H7 (cell line): Measurements from ENCODE around the gene YPEL3. TPM values are rescaled to one million over a fixed set of nuclear protein-coding genes. Genes with fewer than 3 reads are reported as not detected.

Source experiments
- DNase-seq: peaks from one replicate; pipeline ENCODE4 v3.0.0; 2012
- H3K27me3 ChIP-seq: 2 replicates; pipeline ENCODE4 v1.6.0; 2011; ENCODE audit warnings: mild to moderate bottlenecking, low read length; ENCODE audit not compliant: control insufficient read depth, insufficient read depth
- H3K36me3 ChIP-seq: replicated peaks from 2 replicates; pipeline ENCODE4 v1.5.1; 2011; ENCODE audit warnings: low read length; ENCODE audit not compliant: control insufficient read depth, insufficient read depth
- H3K4me3 ChIP-seq: 2 replicates; pipeline ENCODE4 v1.5.1; 2011; ENCODE audit warnings: low read depth, mild to moderate bottlenecking, control low read depth, low read length, moderate library complexity; ENCODE audit not compliant: insufficient read depth
- total RNA-seq: library from RNA; depleted of rRNA; stranded (reverse); fragments of >200 nt; shearing (Covaris generic); gene quantifications from 2 replicates; pipeline ENCODE4 v1.2.3, GENCODE V29; 2014

YPEL3 gene
- total RNA-seq, 1 experiment from 2014 or later, result 22.8 TPM

DNA sequence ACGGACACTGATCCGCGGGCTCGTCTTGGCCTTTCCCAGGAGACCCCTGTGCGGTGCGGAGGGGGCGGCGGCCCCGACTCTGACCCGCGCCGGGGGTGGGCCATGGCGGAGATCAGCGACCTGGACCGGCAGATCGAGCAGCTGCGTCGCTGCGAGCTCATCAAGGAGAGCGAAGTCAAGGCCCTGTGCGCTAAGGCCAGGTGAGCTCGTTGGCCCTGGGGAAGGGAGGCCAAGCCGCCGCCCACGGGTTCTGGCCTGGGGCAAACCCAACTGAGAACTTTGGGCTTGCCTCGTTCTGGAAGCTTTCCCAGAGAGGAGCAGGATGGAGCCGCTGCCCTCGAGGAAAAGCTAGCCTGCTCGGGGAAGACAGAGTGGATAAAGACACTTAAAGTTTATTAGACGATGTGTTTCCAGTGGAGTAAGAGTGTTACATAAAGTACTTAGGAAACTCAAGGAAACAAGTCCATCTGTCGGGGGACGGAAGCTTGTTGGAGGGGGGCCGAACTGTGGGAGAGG, 19.7 kb downstream of the YPEL3 start:
- no peaks in the 10 kb centered on the region for H3K27me3 ChIP-seq
- peaks cover 24% of the 10 kb centered on the region for H3K36me3 ChIP-seq
- peak overlapping the region; percentile 92 for H3K4me3 ChIP-seq
- no peak for DNase-seq

DNA sequence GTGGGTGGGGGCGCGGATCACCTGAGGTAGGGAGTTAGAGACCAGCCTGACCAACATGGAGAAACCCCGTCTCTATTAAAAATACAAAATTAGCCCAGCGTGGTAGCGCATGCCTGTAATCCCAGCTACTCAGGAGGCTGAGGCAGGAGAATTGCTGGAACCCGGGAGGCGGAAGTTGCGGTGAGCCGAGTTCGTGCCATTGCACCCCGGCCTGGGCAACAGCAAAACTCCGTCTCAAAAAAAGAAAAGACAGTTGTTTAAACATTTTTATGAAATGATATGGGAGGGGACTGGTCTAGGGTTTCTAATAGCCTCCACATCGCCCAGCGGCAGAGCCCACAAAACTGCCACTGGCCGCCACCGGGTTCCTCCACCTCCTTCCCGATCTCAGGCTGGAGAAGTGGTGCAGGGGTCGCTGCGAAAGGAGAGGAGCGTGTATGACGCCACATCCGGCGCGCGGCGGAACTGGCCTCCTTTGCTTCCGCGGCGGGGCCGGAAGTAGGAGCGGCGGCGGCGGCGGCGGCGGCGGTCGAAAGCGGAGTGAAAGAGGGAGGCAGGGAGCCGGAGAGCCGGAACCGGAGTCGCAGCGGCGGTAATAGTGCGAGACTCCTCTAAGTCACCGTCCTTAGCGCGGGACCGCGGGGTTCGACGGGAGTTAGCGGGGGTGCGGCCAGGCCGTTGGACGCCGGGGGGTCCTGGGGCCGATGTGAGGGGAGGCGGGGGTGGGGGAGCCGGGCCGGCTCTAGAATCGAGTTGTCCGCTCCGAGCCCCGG, 20.3 kb downstream of the YPEL3 start, which contains the start of gene PPP4C:
PPP4C (plus strand) TSS at position 492 of the 773 bp plus-strand sequence. CDS start 384 bp downstream, outside the sequence.
- Histone ChIP-seq H3K27me3 (no peaks in the 10 kb centered on the region), H3K4me3 (peak within 1 kb of the TSS; percentile 92), H3K36me3 (peaks cover 17% of the 10 kb centered on the region)
- DNase-seq, result peak; percentile 99

DNA sequence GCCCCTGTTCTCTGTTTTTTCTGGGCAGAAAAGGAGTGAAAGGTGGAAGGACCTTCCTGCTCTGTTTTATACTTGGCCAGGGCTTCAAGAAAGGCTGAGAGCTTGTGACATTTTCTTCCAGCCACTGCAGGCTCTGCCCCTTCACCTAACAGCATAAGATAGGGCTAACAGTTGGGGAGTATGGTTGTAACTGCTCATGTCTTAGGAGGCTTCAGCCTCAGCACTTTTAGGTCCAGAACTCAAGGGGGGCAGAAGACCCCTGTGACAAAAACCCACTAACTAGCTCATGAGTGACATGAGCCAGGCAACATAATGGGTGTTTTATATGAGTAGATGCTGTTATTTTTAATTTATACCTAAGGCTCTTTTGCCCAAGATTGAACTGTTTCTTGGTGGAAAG, 25.5 kb downstream of the YPEL3 start:
- H3K36me3 ChIP-seq, result peaks cover 33% of the 10 kb centered on the region
- no peak overlapping the region for H3K4me3 ChIP-seq
- H3K27me3 ChIP-seq, result no peaks in the 10 kb centered on the region
- no peak for DNase-seq

DNA sequence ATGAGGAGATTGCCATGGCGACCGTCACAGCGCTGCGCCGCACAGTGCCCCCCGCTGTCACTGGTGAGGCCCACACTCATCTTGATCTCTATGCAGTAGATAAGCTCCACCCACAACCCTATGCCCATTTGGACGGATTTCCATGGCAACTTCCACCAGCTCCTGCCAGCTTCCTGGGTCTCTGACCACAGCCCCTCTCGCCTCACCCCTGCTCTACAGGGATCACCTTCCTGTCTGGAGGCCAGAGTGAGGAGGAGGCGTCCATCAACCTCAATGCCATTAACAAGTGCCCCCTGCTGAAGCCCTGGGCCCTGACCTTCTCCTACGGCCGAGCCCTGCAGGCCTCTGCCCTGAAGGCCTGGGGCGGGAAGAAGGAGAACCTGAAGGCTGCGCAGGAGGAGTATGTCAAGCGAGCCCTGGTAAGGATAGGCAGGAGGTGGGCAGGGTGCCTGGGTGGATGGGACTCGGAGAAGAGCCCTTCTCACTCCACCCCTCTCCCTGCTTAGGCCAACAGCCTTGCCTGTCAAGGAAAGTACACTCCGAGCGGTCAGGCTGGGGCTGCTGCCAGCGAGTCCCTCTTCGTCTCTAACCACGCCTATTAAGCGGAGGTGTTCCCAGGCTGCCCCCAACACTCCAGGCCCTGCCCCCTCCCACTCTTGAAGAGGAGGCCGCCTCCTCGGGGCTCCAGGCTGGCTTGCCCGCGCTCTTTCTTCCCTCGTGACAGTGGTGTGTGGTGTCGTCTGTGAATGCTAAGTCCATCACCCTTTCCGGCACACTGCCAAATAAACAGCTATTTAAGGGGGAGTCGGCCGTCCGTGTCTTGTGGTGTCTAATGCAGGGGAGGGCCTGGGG, 26.2 kb downstream of the YPEL3 start:
- H3K36me3 ChIP-seq, result peaks cover 33% of the 10 kb centered on the region
- DNase-seq, result no peak
- H3K4me3 ChIP-seq, result no peak overlapping the region
- no peaks in the 10 kb centered on the region for H3K27me3 ChIP-seq

DNA sequence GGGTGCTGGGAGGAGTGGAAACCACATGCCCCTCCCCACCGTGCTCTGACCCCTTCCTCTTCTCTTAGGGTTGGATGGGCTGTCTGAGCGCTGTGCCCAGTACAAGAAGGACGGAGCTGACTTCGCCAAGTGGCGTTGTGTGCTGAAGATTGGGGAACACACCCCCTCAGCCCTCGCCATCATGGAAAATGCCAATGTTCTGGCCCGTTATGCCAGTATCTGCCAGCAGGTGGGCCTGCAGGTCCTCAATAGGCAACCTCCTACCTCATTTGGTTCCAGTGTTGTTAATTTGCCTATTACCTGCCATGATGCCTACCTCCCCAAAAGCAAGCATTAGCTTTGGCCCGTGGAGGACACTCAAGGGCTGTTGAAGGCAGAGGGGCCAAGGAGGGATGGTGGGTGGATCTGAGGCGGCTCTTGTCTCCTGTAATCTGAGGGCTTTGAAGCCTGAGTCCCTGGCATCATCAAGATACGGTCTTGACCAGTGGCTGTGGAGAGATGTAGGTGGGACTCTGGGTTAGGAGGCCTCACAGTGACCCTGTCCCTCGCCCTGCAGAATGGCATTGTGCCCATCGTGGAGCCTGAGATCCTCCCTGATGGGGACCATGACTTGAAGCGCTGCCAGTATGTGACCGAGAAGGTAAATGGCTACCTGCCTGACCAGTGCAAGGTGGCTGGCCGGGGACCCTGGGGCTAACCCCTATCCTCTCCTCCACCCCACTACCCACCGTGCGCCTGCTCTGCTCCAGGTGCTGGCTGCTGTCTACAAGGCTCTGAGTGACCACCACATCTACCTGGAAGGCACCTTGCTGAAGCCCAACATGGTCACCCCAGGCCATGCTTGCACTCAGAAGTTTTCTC, 27.0 kb downstream of the YPEL3 start:
- H3K4me3 ChIP-seq, result no peak overlapping the region
- no peaks in the 10 kb centered on the region for H3K27me3 ChIP-seq
- no peak for DNase-seq
- peaks cover 33% of the 10 kb centered on the region for H3K36me3 ChIP-seq

DNA sequence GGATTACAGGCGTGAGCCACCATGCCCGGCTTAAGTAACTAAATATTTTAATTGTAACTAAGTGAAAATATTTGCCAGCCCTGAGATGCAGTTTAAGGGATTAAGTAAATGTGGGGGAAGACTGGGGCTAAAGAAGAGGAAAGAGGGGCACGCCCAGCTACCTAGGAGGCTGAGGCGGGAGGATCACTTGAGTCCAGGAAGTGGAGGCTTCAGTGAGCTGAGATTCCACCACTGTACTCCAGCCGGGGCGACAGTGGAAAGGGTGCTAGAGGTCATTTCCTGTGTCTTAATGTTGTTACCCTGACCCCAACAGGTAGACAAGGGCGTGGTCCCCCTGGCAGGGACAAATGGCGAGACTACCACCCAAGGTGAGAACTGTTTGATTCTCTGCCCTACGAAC, 27.7 kb downstream of the YPEL3 start:
- no peak overlapping the region for H3K4me3 ChIP-seq
- H3K36me3 ChIP-seq, result peaks cover 33% of the 10 kb centered on the region
- DNase-seq, result no peak
- H3K27me3 ChIP-seq, result no peaks in the 10 kb centered on the region

DNA sequence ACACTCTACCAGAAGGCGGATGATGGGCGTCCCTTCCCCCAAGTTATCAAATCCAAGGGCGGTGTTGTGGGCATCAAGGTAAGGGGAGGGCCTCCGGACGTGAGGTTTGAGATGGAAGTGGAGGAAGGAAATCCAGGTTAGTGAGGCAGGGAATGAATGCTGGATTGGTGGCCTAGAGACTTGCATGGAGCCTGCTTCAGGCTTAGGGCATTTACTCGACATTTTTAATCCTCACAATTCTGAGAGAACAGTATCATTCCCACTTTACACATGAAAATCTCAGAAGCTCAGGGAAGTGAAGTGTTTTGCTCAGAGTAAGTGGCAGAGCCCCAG, 28.5 kb downstream of the YPEL3 start:
- peaks cover 33% of the 10 kb centered on the region for H3K36me3 ChIP-seq
- DNase-seq, result no peak
- H3K27me3 ChIP-seq, result no peaks in the 10 kb centered on the region
- no peak overlapping the region for H3K4me3 ChIP-seq

DNA sequence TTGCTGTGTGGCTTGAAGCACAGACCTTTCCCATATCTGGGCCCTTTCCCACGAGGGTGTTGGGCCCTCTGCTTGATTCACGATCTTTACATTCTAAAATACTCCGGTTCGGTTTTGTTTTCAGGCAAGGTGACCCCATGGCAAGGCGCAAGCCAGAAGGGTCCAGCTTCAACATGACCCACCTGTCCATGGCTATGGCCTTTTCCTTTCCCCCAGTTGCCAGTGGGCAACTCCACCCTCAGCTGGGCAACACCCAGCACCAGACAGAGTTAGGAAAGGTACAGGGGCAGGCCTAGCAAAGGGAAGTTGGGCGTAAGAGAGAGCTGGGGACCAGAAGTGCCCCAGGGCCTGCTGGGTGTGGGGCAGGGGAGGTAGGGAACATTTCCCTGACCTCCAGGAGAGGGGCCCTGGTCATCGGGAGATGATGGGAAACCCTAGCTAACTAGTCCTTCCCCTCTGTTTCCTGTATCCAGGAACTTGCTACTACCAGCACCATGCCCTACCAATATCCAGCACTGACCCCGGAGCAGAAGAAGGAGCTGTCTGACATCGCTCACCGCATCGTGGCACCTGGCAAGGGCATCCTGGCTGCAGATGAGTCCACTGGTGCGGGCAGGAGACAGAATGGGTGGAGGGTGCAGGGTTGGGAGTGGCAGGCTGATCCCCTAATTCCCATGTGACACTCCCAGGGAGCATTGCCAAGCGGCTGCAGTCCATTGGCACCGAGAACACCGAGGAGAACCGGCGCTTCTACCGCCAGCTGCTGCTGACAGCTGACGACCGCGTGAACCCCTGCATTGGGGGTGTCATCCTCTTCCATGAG, 29.0 kb downstream of the YPEL3 start:
- H3K27me3 ChIP-seq, result no peaks in the 10 kb centered on the region
- DNase-seq, result no peak
- H3K36me3 ChIP-seq, result peaks cover 33% of the 10 kb centered on the region
- peak overlapping the region; percentile 99 for H3K4me3 ChIP-seq

DNA sequence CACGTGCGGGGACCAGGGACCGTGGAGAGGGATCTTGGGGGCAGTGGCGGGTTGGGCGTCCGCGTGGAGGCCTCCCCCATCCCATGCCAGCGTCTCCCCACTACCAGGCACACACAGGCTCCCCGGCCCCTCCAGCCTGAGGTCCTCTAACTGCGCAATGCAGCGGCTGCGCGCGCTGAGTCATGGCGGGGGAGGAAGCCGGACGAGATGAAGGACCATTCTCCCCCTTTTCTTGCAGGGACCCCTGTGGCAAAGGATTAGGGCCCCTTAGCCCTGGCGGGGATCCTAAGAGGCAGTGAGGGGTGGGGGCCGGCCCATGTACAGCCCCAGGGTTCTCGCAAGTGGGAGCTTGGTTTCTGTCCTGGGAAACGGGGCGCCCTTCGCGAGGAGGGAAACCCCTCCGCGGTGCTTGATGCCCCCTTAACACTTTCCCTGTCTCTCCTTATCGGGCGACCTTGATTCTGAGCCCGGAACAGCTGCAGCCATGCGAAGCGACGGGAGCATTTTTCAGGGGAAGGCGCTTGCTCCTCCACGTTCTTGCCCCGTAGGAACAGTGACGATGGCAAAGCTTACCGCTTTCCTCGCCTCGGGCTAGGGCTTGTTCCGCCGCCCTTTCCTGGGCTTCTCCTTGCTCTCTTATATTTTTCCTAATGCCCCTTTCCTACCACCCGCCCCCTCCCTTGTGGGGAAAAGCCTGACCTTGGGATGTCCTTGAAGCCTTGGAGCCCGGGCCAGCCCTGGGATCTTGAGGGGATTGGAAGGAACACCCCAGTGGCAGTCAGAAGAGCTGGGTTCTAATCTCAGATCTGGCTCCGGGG, 29.9 kb downstream of the YPEL3 start:
- no peaks in the 10 kb centered on the region for H3K27me3 ChIP-seq
- peak overlapping the region; percentile 99 for H3K4me3 ChIP-seq
- peaks cover 33% of the 10 kb centered on the region for H3K36me3 ChIP-seq
- DNase-seq, result no peak

DNA sequence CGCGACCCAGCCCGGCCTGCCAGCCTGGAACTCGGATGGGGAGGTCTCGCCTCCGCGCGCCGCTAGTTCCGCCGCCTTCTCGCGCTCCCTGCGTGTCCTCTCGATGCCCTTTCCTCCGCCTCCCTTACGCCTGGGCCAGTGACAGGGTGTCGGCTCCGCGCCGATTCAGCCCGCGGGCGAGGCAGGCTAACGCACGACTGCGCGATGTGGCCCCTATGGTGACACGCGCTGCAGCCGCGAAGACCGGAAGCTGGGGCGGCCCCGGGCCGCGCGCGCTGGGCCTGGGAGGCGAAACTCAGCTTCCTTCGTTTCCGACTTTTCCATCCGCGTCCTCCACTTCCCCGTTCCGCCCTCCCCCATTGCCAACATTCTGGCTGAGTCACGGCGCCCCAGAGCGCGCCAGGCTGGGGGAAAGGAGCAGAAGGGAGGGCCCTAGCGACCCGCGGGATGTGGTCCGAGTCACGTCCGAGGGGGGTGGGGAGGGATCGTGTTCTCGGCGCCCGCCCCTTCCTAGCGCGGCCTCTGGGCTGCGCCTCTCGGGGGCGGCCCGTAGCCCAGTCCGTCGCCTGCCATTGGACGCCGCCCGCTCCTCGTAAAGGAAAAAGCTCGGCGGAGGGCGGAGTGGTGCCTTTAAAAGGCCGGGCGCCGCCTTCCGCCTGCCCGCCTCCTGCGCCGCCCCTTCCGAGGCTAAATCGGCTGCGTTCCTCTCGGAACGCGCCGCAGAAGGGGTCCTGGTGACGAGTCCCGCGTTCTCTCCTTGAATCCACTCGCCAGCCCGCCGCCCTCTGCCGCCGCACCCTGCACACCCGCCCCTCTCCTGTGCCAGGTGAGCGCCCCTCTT, 30.7 kb downstream of the YPEL3 start, which contains the start of gene ALDOA:
ALDOA (plus strand) TSS at position 659 of the 841 bp plus-strand sequence. CDS start 1,138 bp downstream, outside the sequence.
- Histone ChIP-seq H3K36me3 (peaks cover 30% of the 10 kb centered on the region), H3K27me3 (no peaks in the 10 kb centered on the region), H3K4me3 (peak within 1 kb of the TSS; percentile 99)
- peak; percentile 99 for DNase-seq

DNA sequence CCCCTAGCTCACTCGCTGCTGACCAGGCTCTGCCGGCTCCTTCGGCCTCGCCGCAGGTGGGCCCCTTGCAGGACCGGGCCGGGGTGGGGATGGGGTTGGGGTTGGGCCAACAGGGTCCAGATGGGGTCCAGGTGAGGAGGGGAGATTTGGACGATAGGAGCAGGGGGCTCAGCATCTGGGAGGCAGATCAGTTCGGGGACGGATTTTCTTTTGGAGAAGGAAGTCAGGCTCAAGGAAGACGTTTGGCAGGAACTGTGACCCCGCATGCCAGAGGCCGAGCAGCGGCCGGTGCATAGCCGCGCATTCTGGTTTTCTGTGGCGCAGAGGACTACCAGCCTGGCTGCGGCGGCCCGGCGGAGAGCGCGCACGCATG, 31.3 kb downstream of the YPEL3 start:
- peaks cover 25% of the 10 kb centered on the region for H3K36me3 ChIP-seq
- no peaks in the 10 kb centered on the region for H3K27me3 ChIP-seq
- H3K4me3 ChIP-seq, result peak overlapping the region; percentile 99
- no peak for DNase-seq
